Nephron (organoid): ENCODE measurements around the gene ARHGEF6.

ENCODE experiments used
- H3K27ac Mint-ChIP-seq, 3 experiments: 2 replicates each; pipeline ENCODE4 v1.8.0; 2020; ENCODE audit warnings: mixed read lengths in 3 of 3, mild to moderate bottlenecking in 2 of 3, moderate library complexity in 1 of 3
- H3K27me3 Mint-ChIP-seq: 2 replicates; pipeline ENCODE4 v1.8.0; 2021; ENCODE audit warnings: low read depth, mild to moderate bottlenecking, moderate library complexity, mixed read lengths
- H3K36me3 Mint-ChIP-seq: 2 replicates; pipeline ENCODE4 v1.8.0; 2020; ENCODE audit warnings: low read depth, mixed read lengths
- H3K4me1 Mint-ChIP-seq: 2 replicates; pipeline ENCODE4 v1.8.0; 2020; ENCODE audit warnings: mixed read lengths
- H3K4me3 Mint-ChIP-seq, 3 experiments: 2 replicates each; pipeline ENCODE4 v1.8.0; 2020; ENCODE audit warnings: mild to moderate bottlenecking in 3 of 3, mixed read lengths in 3 of 3, moderate library complexity in 2 of 3
- H3K9me3 Mint-ChIP-seq: 2 replicates; pipeline ENCODE4 v1.8.0; 2020; ENCODE audit warnings: mixed read lengths
- TF ChIP-seq, protein P1 (sequence below), 3 experiments: fragments of 200-600 bp; sonication (generic); IDR thresholded peaks; one replicate each; pipeline ENCODE4 v1.5.0; 2021; ENCODE audit warnings: antibody characterized with exemption in 3 of 3; ENCODE audit not compliant: unreplicated experiment in 3 of 3

ARHGEF6 gene

DNA sequence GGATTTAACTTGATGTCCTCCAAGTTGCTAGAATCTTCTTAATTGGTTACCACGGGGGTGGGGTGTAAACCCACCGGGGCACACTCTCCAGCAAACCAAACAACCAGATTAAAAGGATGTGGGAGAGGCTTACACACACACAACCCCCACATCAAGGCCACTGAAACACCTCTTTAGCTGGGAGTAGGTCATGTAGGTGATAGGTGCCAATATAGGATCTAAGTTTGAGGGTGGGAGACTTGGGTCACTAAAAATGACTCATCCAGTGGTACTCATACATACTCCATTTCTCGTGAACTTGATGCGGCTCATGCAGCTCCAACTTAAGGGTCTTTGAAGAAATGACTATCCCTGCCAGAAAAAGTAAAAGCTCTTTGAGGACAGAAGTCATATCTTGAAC is 153.3 kb downstream of the ARHGEF6 start:
- no peak overlapping the region for H3K27ac Mint-ChIP-seq
- no peak overlapping the region for H3K4me3 Mint-ChIP-seq
- H3K27me3 Mint-ChIP-seq: no peaks in the 10 kb centered on the region
- peaks cover 7% of the 10 kb centered on the region for H3K9me3 Mint-ChIP-seq
- no peaks in the 10 kb centered on the region for H3K4me1 Mint-ChIP-seq
- TF ChIP-seq, protein P1, sequence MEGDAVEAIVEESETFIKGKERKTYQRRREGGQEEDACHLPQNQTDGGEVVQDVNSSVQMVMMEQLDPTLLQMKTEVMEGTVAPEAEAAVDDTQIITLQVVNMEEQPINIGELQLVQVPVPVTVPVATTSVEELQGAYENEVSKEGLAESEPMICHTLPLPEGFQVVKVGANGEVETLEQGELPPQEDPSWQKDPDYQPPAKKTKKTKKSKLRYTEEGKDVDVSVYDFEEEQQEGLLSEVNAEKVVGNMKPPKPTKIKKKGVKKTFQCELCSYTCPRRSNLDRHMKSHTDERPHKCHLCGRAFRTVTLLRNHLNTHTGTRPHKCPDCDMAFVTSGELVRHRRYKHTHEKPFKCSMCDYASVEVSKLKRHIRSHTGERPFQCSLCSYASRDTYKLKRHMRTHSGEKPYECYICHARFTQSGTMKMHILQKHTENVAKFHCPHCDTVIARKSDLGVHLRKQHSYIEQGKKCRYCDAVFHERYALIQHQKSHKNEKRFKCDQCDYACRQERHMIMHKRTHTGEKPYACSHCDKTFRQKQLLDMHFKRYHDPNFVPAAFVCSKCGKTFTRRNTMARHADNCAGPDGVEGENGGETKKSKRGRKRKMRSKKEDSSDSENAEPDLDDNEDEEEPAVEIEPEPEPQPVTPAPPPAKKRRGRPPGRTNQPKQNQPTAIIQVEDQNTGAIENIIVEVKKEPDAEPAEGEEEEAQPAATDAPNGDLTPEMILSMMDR (IDR thresholded peaks at IDR 0.05; ENCODE audit: unreplicated experiment in 3 of 3): no peak
- H3K36me3 Mint-ChIP-seq: no peaks in the 10 kb centered on the region

DNA sequence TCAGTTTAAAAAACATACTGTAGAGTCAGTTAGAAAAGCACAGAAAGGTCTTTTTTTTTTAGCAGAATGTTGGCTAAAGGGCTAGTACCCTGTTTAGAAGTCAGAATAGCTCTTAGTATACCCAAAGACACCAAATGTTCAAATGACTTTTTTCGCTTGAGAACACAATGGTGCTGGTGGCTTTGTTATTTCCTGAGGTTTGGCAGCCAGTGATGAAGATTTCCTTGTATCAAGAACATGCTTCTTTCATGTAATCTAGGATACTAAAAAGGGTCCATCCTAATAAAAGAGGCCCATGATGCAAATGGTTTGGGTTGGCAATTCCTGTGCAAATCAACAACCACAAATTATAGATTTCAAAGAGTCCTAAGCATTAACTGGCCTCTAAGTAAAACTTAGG is 153.8 kb downstream of the ARHGEF6 start:
- Mint-ChIP-seq H3K4me3 (no peak overlapping the region), H3K27me3 (no peaks in the 10 kb centered on the region), H3K9me3 (peaks cover 7% of the 10 kb centered on the region), H3K36me3 (no peaks in the 10 kb centered on the region), H3K27ac (no peak overlapping the region), H3K4me1 (no peaks in the 10 kb centered on the region)
- TF ChIP-seq, protein P1 (IDR thresholded peaks at IDR 0.05; ENCODE audit: unreplicated experiment in 3 of 3): no peak

DNA sequence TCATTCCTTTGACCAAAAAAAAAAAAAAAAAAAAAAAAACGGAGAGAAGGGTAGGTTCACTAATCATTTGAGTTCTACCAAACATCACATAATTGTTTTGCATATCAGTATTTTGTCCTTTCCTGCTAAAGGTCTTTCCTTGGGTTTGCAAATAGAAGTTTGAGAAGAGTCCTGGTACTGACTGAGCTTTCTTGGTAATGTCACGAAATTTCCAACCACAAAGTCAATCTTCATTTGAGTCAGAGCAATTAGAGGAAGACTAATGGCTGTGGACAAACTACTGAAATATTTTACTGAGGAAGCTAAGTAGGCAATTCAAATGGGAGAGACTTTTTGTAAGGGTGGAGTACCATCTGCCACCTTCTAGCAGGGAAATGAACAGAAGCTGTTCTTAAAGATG is 154.5 kb downstream of the ARHGEF6 start:
- TF ChIP-seq, protein P1 (IDR thresholded peaks at IDR 0.05; ENCODE audit: unreplicated experiment in 3 of 3): no peak
- Mint-ChIP-seq H3K27ac (no peak overlapping the region), H3K9me3 (peaks cover 7% of the 10 kb centered on the region), H3K4me3 (no peak overlapping the region), H3K36me3 (no peaks in the 10 kb centered on the region), H3K27me3 (no peaks in the 10 kb centered on the region), H3K4me1 (no peaks in the 10 kb centered on the region)

DNA sequence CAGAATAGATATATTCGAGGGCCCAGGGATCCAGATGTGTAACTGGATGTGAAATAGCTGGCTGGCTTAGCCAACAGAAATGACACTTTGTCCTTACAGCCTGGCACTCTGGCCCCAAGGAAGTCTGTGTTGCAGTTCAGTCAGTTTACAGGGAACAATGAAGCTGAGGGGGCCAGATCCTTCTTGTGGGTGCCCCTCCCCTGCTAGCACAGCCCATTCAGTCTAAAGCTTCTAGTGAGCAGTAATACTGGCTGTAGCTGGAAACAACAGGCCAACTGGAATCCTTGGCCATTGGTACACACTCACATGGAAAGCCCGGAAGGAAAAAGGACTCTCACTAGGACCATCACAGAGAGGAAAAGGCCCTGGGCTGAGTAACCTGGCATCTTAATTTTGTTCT is 155.5 kb downstream of the ARHGEF6 start:
- no peaks in the 10 kb centered on the region for H3K4me1 Mint-ChIP-seq
- no peak overlapping the region for H3K4me3 Mint-ChIP-seq
- no peaks in the 10 kb centered on the region for H3K36me3 Mint-ChIP-seq
- no peaks in the 10 kb centered on the region for H3K27me3 Mint-ChIP-seq
- TF ChIP-seq, protein P1 (IDR thresholded peaks at IDR 0.05; ENCODE audit: unreplicated experiment in 3 of 3): no peak
- H3K27ac Mint-ChIP-seq: no peak overlapping the region
- H3K9me3 Mint-ChIP-seq: peaks cover 7% of the 10 kb centered on the region

DNA sequence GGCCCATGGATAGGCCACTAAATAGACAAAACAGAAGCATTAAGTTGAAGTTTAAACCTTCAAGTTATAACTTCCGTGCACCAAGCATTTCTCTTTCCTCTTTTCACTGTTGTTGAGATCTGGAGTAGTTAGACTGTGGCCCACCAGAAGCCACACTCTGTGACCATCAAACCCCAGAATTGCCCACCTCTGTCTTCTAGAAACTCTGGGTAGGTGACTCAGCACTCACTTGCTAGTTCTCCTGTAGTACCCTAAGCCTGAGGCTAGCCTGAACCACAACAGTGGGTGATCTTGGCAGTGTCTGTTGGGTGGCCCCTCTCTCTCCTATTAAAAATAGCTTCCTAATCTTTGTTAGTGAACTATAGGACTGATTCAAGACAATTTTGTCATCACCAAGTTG is 157.3 kb downstream of the ARHGEF6 start:
- Mint-ChIP-seq H3K36me3 (no peaks in the 10 kb centered on the region), H3K27ac (no peak overlapping the region), H3K9me3 (peaks cover 6% of the 10 kb centered on the region), H3K4me1 (no peaks in the 10 kb centered on the region), H3K27me3 (no peaks in the 10 kb centered on the region), H3K4me3 (no peak overlapping the region)
- TF ChIP-seq, protein P1 (IDR thresholded peaks at IDR 0.05; ENCODE audit: unreplicated experiment in 3 of 3): no peak

DNA sequence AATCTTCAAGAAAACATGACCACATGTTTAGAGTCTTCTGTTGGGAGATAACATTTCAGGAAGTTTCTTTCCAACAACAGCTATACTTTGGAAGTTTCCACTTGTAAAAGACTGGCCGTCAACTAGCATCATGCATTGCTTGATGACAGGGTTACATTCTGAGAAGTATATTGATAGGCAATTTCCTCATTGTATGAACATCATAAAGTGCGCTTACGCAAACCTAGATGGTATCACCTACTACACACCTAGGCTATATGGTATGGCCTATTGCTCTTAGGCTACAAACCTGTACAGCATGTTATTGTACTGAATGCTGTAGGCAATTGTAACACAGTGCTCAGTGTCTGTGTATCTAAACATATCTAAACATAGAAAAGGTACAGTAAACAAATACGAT is 158.2 kb downstream of the ARHGEF6 start:
- no peaks in the 10 kb centered on the region for H3K36me3 Mint-ChIP-seq
- H3K27ac Mint-ChIP-seq: no peak overlapping the region
- TF ChIP-seq, protein P1 (IDR thresholded peaks at IDR 0.05; ENCODE audit: unreplicated experiment in 3 of 3): no peak
- no peaks in the 10 kb centered on the region for H3K4me1 Mint-ChIP-seq
- no peaks in the 10 kb centered on the region for H3K27me3 Mint-ChIP-seq
- peaks cover 6% of the 10 kb centered on the region for H3K9me3 Mint-ChIP-seq
- no peak overlapping the region for H3K4me3 Mint-ChIP-seq
